ENCODE results near the gene CPXM2.

The CPXM2 gene

DNA sequence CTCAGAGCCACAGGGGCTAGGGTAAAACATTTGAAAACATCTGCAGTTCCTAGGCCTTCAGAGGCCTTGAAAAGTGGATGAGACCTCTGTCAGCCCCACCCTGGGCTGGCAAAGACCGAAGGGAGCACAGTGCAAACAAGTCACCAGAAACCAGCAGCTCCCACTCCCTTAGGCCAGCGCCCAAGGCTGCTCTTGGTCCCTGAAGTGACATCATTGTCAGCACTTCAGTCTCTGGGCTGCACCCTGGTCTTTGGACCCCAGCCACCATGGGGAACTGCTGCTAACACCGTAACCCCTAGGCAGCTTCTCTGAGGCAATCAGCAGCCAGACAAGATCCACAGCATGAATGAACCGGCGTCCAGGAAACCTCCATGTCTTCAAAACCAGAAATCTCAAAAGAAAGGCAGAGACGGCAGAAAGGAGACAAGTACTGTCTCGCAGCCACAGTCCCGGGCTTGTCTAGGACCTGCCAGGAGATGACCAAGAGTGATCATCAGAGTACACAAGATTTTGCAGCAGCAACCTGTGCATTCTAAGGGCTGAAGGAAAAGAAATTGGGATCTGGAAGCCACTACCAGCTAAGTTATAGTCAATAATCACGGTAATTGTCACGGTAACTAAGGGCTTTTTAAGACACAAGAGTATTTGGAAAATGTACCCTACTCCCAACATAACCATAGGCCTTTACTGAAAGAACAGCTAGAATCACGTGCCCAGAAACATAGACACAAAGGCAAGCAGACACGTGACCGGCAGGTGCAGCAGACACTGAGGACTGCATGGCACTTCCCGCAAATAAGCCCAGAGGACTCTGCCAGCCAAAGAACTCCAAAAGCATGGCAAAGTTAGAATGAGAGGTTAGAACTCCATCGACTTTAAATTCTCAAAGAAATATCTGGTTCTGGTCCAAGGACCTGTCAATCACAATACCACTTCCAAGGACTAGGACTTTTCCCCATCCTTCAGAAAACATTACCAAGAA is 23.3 kb downstream of the CPXM2 start:
- TF ChIP-seq CTCF (IDR thresholded peaks at IDR 0.05; ENCODE audit: extremely low read depth, insufficient read depth, missing control alignments) = no peak
- no peak for DNase-seq (ENCODE audit: low spot score)
- in situ Hi-C loops (cut with MboI; ENCODE audit: low pct_unique_long_range_greater_than_20kb, low sequenced_read_pairs, unreplicated experiment) = no loop called here

GRCh38 chr10:123865880-123866279 is 25.7 kb downstream of the CPXM2 start:
- no peak for DNase-seq (ENCODE audit: low spot score)
- no peak for TF ChIP-seq CTCF (IDR thresholded peaks at IDR 0.05; ENCODE audit: extremely low read depth, insufficient read depth, missing control alignments)
- in situ Hi-C loops (cut with MboI; ENCODE audit: low pct_unique_long_range_greater_than_20kb, low sequenced_read_pairs, unreplicated experiment) = no loop called here

DNA sequence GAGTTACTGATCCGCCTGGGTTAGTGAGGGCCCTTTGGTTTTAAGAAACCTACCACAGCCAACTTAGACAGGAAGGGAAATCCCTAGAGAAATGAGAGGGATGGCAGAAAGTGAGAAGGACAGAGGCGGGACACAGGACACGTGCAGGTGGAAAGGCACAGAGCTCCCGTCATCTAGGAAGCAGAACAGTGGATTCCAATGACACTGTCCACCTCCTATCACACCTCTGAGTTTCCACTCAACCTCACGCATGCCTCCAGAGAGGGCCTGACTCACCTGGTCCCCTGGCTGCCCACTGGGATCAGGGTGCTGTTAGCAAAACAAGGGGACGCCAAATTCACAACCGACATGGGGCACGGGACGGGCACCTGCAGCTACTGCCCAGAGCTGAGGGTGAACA is 26.3 kb downstream of the CPXM2 start:
- in situ Hi-C loops (cut with MboI; ENCODE audit: low pct_unique_long_range_greater_than_20kb, low sequenced_read_pairs, unreplicated experiment) = no loop called here
- DNase-seq (ENCODE audit: low spot score) = no peak
- TF ChIP-seq CTCF (IDR thresholded peaks at IDR 0.05; ENCODE audit: extremely low read depth, insufficient read depth, missing control alignments) = no peak

- no peak for TF ChIP-seq CTCF (IDR thresholded peaks at IDR 0.05; ENCODE audit: extremely low read depth, insufficient read depth, missing control alignments)
- DNase-seq (ENCODE audit: low spot score) = no peak
- in situ Hi-C loops (cut with MboI; ENCODE audit: low pct_unique_long_range_greater_than_20kb, low sequenced_read_pairs, unreplicated experiment) = no loop called here
These were observed 26.7 kb downstream of the CPXM2 start for GRCh38 chr10:123864923-123865322.

- in situ Hi-C loops (cut with MboI; ENCODE audit: low pct_unique_long_range_greater_than_20kb, low sequenced_read_pairs, unreplicated experiment) = no loop called here
- TF ChIP-seq CTCF (IDR thresholded peaks at IDR 0.05; ENCODE audit: extremely low read depth, insufficient read depth, missing control alignments) = no peak
- DNase-seq (ENCODE audit: low spot score) = no peak
These were observed 27.7 kb downstream of the CPXM2 start for GRCh38 chr10:123863721-123864482.

DNA sequence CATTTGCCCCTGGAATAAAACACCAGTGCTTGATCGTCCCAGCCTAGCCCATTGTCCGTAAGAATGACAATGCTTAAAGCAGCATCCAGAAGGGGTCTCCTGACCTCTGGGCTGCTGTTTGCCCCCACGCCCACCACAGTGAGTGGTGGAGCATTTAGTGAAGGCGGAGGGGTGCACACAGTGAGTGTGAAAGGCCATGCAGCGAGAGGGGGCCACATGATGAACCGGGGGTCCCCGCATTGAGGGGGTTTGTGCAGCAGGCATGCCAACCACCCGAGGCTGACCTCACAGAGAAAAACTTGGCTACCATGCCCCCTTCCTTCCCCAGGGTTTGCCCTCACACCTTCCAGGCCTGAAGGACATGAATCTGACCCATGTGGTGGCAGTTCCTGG is 28.4 kb downstream of the CPXM2 start:
- in situ Hi-C loops (cut with MboI; ENCODE audit: low pct_unique_long_range_greater_than_20kb, low sequenced_read_pairs, unreplicated experiment) = no loop called here
- no peak for TF ChIP-seq CTCF (IDR thresholded peaks at IDR 0.05; ENCODE audit: extremely low read depth, insufficient read depth, missing control alignments)
- no peak for DNase-seq (ENCODE audit: low spot score)

Data from GM13977 (cell line).